IPS DF 4.7 (cell line): ENCODE data around the gene GRIK4.

Experiments
- DNase-seq: peaks from one replicate; pipeline ENCODE4 v3.0.0-alpha.2; 2013; ENCODE audit warnings: low spot score; ENCODE audit errors: extremely low read depth

The GRIK4 gene

DNA sequence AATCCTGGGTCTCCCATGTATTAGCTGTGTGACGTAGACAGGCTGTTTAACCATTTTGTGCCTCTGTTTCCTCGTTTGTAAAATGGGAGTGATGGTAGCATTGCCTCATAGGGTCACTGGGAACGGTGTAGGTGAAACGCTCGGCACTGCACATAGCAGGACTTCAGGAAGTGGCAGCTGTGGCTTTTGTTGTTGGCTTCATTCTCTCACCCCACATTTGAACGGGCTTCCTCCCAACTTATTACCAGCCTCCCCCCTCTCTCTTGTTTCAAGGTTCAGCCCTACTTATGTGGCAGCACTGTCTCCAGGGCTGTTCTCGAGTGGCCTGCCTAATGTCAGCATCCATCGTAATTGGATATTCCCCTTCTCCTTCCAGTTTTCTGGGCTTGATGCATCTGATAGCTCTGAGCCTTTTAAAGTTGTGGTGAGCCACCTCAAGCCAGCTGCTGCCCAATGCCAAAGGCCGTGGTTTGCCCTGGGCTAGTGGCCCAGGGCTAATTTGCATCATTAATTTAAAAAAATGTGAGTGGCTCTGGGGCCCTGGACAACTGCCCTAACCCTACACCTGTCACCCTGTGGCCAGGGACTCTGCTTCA lies 294.5 kb downstream of the GRIK4 start:
- no peak for DNase-seq

- DNase-seq: no peak
Observed at GRCh38 chr11:120807414-120808150, 296.0 kb downstream of the GRIK4 start.

DNA sequence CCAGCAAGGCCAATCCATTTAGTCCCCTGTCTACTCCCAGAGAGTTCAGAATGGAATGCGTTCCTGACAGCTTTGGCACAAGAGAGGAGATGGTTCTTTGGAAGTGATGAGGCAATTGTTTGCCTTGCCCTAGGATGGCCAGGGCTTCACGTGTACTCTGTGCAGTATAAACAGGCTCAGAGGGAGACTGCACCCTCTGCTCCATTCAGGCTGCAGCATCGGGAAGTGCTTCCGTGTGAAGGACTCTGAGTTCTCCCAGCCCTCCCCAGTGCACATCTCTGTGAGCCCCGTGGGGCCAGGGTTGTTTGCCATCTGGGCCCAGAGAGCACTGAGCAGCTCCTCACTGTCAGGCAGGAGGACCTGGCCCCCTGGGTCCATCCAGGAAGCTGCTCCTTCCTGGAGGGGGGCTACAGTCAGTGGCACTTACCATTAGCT lies 297.1 kb downstream of the GRIK4 start:
- no peak for DNase-seq

- no peak for DNase-seq
Observed at GRCh38 chr11:120810251-120810650, 298.7 kb downstream of the GRIK4 start.

DNA sequence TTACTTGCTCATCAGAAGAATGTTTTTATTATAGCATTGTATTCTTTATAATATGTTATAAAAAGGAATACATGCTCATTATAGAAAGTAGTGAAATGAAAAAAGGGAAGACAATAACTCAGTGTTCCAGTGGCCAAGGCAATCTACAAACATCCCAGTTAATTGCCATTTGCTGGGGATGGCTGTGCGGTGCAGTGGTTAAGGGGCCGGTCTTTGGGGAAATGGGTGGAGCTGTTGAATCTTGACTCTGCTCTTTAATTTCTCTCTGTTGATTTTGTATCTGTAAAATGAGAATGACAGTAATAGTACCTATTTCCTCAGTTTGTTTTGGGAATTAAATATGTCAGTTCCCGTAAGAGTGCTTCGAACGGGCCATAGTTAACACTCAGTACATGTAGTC lies 299.7 kb downstream of the GRIK4 start:
- DNase-seq: no peak

DNA sequence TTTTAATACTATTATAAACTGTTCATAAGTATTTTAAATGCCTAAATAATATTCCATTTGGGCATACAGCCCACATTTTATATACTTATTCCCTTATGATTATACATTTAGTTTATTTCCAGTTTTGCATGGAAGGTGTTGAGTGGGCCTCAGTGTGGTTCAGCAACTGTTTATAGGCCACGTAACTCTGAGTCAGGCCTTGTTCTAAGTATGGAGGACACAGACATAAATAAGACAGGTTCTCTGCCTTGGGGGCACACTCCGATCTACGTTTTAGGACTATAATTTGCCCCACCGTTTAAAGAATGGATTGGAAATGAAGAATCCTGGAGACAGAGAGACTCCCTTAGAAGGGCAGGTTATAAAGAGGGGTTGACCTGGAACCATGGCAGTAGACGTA lies 300.2 kb downstream of the GRIK4 start:
- no peak for DNase-seq

DNA sequence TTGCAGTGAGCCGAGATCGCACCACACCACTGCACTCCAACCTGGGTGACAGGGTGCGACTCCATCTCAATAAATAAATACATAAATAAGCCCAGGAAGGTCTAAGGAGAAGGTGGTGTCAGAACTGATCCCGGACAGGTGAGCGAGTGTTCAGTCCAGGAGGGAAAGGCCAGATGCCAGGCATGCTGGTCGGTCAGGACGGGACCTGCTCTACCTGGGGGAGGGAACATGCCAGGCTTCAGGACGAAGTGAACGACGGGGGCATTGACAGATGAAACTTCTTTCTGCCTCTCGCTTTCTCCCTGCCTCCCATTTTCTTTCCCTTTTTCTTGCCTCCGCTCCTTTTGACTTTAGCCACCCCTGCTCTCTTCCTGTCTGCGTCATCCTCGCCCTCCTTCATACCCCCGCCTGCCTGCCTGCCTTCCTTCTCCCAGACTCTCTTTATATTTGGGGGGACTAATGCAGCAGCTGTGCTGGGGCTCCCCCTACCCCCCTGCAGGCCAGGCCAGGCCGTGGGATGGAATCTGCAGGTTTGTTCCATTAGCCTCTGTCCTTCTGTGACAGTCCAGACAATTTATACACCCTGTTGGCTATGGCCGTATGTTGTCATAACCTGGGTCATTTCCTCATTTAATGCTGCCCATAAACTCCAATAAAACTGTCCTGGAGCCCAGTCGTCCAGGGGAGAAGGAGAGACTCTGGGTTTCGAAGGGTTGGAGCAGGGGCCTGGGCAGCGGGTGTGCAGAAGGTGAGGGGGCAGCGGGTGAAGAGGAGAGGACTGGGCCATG lies 303.2 kb downstream of the GRIK4 start:
- DNase-seq: no peak

GRCh38 chr11:120815319-120816100 lies 304.0 kb downstream of the GRIK4 start:
- DNase-seq: no peak

DNA sequence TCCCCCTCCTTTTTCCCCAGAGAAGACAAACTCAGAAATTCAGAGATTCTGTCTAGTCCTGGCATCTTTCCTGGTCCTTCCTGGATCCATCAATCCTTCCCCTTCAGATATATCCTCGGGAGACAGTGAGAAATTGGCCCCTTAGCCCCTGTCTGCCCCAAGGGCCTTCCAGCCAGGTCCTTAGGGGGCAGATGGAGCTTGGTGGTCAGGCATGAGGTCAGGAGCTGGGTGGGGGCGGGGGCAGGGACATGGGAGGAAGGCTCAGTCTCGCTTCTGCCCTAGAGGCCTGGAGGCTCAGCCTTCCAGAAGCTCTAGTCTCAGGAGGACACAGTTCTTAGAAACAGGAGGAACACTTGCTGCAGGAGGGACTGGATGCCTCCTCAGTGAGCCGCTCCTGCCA lies 304.6 kb downstream of the GRIK4 start:
- no peak for DNase-seq

- no peak for DNase-seq
Observed at GRCh38 chr11:120816711-120817110, 305.2 kb downstream of the GRIK4 start.

GRCh38 chr11:120817158-120817557 lies 305.6 kb downstream of the GRIK4 start:
- DNase-seq: no peak

DNA sequence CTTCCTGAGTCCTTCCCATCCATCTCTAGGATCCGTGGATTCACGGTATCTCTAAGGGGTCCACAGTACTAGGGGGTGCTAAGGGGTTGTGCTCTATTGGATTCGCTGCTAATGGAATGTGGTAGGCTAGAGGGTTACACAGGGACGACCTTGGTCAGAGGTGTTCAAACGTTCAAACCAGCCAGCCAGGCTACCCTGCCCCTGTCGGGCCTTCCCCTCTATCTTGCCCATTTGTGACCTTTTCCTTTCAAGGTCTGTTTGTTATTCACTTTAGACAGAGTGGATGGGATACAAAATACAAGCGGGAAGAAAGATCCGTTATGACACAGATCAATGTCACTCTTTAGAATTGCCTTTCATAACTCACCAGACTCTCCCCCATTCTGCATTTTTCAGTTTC lies 306.5 kb downstream of the GRIK4 start:
- no peak for DNase-seq

GRCh38 chr11:120819003-120819402 lies 307.5 kb downstream of the GRIK4 start:
- no peak for DNase-seq

DNA sequence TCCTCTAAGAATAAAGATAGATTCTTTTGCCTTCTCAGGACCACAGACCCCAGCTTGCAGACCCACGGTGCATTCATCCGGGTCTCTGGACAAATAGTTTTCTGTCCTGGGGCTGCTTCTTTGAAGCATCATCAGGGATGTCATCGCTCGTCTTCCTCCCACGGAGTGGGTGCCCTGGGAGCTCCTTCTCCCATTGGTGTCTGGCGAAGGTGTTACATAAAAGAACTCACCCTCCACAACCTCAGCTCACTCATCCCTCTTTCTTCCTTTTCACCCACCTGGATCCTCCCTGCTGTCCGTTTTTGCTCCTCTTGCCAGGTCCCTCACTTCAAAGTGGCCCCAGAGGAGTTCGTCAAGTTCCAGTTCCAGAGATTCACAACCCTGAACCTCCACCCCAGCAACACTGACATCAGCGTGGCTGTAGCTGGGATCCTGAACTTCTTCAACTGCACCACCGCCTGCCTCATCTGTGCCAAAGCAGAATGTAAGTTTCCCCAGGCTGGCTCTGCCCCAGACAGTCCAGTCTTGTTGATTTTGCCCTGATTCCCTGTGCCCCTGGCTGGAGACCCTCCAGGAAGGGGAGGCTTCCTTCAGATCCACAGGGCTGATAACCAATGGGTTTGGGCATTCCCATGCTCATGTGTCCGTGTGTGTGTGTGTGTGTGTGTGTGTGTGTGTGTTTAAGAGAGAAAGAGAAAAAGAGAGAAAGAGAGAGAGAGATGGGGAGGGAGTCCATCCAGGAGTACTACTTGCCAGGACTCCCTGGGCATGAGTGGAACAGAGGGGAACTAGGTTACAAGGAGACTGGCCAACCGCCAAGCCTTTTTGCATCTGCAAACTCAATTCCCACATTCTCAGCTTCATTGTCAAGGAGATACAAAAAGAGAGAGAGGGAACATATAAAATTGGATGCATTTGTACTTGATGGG lies 308.2 kb downstream of the GRIK4 start:
- DNase-seq: no peak

- DNase-seq: no peak
Observed at GRCh38 chr11:120823159-120823558, 311.6 kb downstream of the GRIK4 start.

- no peak for DNase-seq
Observed at GRCh38 chr11:120824242-120824641, 312.7 kb downstream of the GRIK4 start.

DNA sequence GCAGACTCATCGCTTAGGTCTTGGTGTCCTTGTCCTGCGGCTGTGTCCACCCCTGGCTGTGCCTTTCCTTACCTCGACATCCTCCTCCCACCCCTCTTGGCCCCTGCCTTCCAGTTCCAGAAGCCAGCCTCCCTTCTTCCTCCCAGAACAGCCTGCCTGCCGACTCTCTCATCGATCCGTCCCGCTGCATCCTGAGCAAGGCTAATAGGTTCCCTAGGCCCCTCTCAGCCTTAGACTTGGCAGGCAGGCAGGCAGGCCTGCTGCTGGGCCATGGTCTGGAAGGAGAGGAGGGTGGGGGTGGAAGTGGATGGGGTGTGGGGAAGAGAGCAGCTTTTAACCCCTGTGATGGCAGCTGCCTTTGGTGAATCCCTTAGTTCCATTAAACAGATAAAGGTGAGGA lies 315.6 kb downstream of the GRIK4 start:
- no peak for DNase-seq

- no peak for DNase-seq
Observed at GRCh38 chr11:120827820-120828219, 316.3 kb downstream of the GRIK4 start.

- DNase-seq: no peak
Observed at GRCh38 chr11:120828847-120829246, 317.3 kb downstream of the GRIK4 start.

DNA sequence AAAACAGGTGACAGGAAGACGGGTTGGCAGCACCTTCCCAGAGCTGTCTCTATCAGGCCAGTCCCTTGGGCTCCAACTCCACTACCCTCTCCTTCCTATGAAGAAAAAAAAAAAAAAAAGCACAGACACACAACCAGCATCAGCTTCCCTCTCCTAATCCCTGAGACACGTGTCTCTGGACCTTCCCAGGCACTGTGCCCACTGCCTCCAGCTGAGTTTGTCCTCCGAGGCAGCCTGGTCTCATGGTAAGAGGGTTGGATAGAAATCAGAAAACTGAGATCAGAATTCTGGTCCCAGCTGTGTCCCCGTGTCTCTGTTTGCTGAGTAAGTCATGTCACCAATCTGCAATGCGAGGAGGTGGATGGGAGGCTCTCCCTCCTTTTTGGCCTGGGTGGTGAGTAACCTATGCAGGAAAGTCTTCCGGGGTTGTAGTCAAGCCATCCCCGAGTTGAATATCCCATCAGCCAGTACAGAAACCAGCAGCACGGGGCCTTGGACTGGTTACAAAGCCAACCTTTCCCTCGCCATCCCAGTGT lies 318.6 kb downstream of the GRIK4 start:
- DNase-seq: no peak
